ENCODE results near the gene PRLHR.

The PRLHR gene

DNA sequence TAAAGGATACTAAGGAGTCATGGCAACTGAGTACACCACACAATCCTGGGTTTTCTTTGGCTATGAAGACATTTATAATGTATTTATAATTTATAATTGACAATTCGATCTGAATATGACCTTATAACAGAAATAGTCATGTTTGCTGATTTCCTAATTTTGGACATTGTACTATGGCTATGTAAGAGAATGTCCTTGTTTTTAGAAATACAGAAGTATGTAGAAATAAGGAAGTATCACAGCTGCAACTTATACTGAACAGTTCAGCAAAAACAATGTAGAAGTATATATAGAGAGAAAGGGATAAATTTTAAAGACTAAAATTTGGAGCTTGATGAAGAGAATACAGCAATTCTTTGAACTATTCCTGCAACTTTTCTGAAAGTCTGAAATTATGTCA, 32.6 kb downstream of the PRLHR start:
- Mint-ChIP-seq H3K4me3 (no peak overlapping the region), H3K9me3 (no peaks in the 10 kb centered on the region), H3K27me3 (ENCODE audit: low read depth) (peaks cover 20% of the 10 kb centered on the region), H3K36me3 (ENCODE audit: low read depth) (no peaks in the 10 kb centered on the region), H3K27ac (no peak overlapping the region), H3K4me1 (ENCODE audit: low read depth) (no peaks in the 10 kb centered on the region)

GRCh38 chr10:118557946-118558345, 37.5 kb downstream of the PRLHR start:
- peaks cover 52% of the 10 kb centered on the region for H3K27me3 Mint-ChIP-seq (ENCODE audit: low read depth)
- no peaks in the 10 kb centered on the region for H3K36me3 Mint-ChIP-seq (ENCODE audit: low read depth)
- H3K4me3 Mint-ChIP-seq, result no peak overlapping the region
- H3K4me1 Mint-ChIP-seq (ENCODE audit: low read depth), result no peaks in the 10 kb centered on the region
- no peaks in the 10 kb centered on the region for H3K9me3 Mint-ChIP-seq
- no peak overlapping the region for H3K27ac Mint-ChIP-seq

DNA sequence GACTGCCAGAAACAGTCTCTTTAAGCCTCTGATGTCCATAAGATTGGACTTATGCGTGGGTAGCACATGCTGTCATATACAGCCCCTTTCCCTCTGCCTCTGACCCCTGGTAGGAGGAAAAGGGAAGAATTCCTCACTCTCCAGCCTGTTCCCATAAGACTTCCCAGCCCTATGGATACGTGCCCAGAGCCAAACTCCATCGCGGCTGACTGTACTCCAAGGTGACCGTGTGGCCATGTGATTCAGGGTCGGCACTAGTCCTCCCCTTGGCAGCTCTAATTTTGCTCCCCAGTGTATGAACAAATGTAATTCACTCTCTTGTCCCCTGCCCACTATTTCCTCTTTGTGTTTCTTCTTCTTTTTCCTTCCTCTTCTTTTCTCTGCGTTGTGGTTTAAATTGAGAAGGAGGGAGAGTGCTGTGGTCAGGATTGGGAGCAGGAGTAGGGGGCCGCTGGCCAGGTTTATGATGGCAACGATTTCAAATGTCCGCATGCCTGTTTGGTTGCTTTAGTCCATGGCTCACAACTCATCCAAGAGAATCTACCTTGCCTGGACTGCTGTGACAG, 43.8 kb downstream of the PRLHR start:
- Mint-ChIP-seq H3K9me3 (no peaks in the 10 kb centered on the region), H3K27me3 (ENCODE audit: low read depth) (peaks cover 50% of the 10 kb centered on the region), H3K4me3 (no peak overlapping the region), H3K4me1 (ENCODE audit: low read depth) (no peaks in the 10 kb centered on the region), H3K36me3 (ENCODE audit: low read depth) (no peaks in the 10 kb centered on the region), H3K27ac (no peak overlapping the region)

DNA sequence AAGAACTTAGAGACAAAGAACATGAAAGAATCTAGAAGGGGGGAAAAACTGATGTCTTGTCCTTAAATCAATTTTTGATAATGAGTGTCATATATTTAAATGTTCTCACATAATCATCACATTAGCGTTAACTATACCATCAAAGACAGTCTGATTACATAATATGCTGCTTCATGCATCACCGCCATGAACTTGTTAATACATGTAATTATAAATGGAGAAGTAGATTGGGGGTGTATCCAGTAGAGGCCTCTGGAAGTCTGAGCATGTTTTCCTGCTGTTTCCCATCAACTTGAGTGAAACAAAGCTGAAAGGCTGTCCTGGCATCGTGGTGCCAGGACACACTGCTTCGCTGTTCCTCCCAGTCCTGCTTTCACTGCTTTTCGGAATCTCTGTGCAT, 48.2 kb downstream of the PRLHR start:
- H3K4me1 Mint-ChIP-seq (ENCODE audit: low read depth), result no peaks in the 10 kb centered on the region
- H3K27me3 Mint-ChIP-seq (ENCODE audit: low read depth), result peaks cover 34% of the 10 kb centered on the region
- H3K9me3 Mint-ChIP-seq, result no peaks in the 10 kb centered on the region
- no peak overlapping the region for H3K4me3 Mint-ChIP-seq
- no peaks in the 10 kb centered on the region for H3K36me3 Mint-ChIP-seq (ENCODE audit: low read depth)
- H3K27ac Mint-ChIP-seq, result no peak overlapping the region

DNA sequence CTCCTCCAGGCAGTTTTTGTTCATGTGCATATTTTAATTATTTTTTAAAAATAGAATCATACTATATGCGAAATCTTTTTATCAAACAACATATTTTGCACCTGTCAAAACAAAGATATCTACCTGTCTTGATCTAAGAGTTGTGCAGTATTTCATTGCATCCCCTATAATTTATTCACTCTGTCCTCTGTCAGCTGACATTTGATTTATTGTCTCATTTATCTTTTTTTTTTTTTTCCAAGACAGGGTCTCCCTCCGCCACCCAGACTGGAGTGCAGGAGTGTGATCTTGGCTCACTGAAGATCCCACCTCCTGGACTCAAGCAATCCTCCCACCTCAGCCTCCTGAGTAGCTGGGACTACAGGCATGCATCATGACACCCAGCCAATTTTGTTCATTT, 49.0 kb downstream of the PRLHR start:
- Mint-ChIP-seq H3K36me3 (ENCODE audit: low read depth) (no peaks in the 10 kb centered on the region), H3K4me1 (ENCODE audit: low read depth) (no peaks in the 10 kb centered on the region), H3K27me3 (ENCODE audit: low read depth) (peaks cover 28% of the 10 kb centered on the region), H3K27ac (peak overlapping the region; percentile 33), H3K9me3 (no peaks in the 10 kb centered on the region), H3K4me3 (no peak overlapping the region)

GRCh38 chr10:118545381-118545780, 50.1 kb downstream of the PRLHR start:
- H3K4me3 Mint-ChIP-seq, result no peak overlapping the region
- no peaks in the 10 kb centered on the region for H3K36me3 Mint-ChIP-seq (ENCODE audit: low read depth)
- no peak overlapping the region for H3K27ac Mint-ChIP-seq
- H3K27me3 Mint-ChIP-seq (ENCODE audit: low read depth), result peaks cover 22% of the 10 kb centered on the region
- H3K9me3 Mint-ChIP-seq, result no peaks in the 10 kb centered on the region
- no peaks in the 10 kb centered on the region for H3K4me1 Mint-ChIP-seq (ENCODE audit: low read depth)

GRCh38 chr10:118544401-118544948, 51.0 kb downstream of the PRLHR start:
- peaks cover 23% of the 10 kb centered on the region for H3K27me3 Mint-ChIP-seq (ENCODE audit: low read depth)
- H3K27ac Mint-ChIP-seq, result no peak overlapping the region
- no peaks in the 10 kb centered on the region for H3K9me3 Mint-ChIP-seq
- H3K4me1 Mint-ChIP-seq (ENCODE audit: low read depth), result no peaks in the 10 kb centered on the region
- H3K36me3 Mint-ChIP-seq (ENCODE audit: low read depth), result no peaks in the 10 kb centered on the region
- no peak overlapping the region for H3K4me3 Mint-ChIP-seq

GRCh38 chr10:118543714-118544400, 51.6 kb downstream of the PRLHR start:
- Mint-ChIP-seq H3K27ac (no peak overlapping the region), H3K36me3 (ENCODE audit: low read depth) (no peaks in the 10 kb centered on the region), H3K4me3 (no peak overlapping the region), H3K27me3 (ENCODE audit: low read depth) (peaks cover 29% of the 10 kb centered on the region), H3K9me3 (no peaks in the 10 kb centered on the region), H3K4me1 (ENCODE audit: low read depth) (no peaks in the 10 kb centered on the region)

DNA sequence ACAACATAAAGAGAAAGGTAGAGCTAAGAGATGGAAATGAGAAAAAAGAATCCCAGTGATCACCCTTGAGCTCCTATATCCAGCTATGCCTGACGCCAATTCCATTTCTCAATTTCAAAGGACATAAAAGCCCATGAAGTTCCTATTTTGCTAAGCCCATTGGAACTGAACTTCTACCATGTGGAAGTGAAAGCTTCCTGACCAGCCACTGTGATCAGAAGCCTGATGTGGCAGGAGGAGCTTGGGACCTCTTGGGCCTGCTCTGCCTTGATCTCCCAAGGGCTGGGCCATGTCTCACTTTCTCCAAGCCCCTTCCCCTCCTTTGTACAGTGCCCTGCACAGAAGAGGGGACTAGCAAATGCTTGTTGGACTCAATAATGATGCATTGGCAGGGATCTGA, 52.7 kb downstream of the PRLHR start:
- Mint-ChIP-seq H3K4me1 (ENCODE audit: low read depth) (no peaks in the 10 kb centered on the region), H3K27ac (no peak overlapping the region), H3K27me3 (ENCODE audit: low read depth) (peaks cover 37% of the 10 kb centered on the region), H3K36me3 (ENCODE audit: low read depth) (no peaks in the 10 kb centered on the region), H3K9me3 (no peaks in the 10 kb centered on the region), H3K4me3 (no peak overlapping the region)

- Mint-ChIP-seq H3K9me3 (no peaks in the 10 kb centered on the region), H3K27ac (no peak overlapping the region), H3K36me3 (ENCODE audit: low read depth) (no peaks in the 10 kb centered on the region), H3K27me3 (ENCODE audit: low read depth) (peaks cover 40% of the 10 kb centered on the region), H3K4me3 (no peak overlapping the region), H3K4me1 (ENCODE audit: low read depth) (no peaks in the 10 kb centered on the region)
Measured at GRCh38 chr10:118542205-118542604, 53.2 kb downstream of the PRLHR start.

DNA sequence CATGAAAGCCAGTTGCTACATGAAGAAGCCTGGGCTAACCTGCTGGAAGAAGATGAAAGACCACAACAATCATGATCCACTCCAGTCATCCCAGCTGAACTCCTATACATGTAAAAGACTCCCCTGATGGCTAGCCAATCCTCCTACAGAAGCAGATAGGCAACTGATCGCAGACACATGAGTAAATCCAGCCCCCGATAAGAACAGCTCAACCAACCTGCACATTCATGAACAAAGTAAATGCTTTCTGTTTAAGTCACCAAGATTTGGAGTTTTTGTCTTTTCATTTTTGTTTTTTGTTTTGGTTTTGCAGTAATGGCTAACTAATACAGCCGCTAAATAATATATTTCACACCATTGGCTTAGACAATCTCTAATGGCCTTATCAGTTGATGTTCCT, 53.7 kb downstream of the PRLHR start:
- Mint-ChIP-seq H3K36me3 (ENCODE audit: low read depth) (no peaks in the 10 kb centered on the region), H3K4me3 (no peak overlapping the region), H3K27ac (no peak overlapping the region), H3K27me3 (ENCODE audit: low read depth) (peaks cover 40% of the 10 kb centered on the region), H3K9me3 (no peaks in the 10 kb centered on the region), H3K4me1 (ENCODE audit: low read depth) (no peaks in the 10 kb centered on the region)
